ENCODE results near the gene PLOD3. TPM values are rescaled to one million over a fixed set of nuclear protein-coding genes. Genes with fewer than 3 reads are reported as not detected.
A peak's percentile ranks its signal among the peaks of the same experiment; 100 is the strongest.

PLOD3 gene
- total RNA-seq, 2 donors from 2014 or later: 53.9 to 65.5 TPM

- Histone ChIP-seq H3K9ac (ENCODE audit: extremely low read depth, low read length, poor library complexity, severe bottlenecking) (no peak overlapping the region), H3K27ac (ENCODE audit: low read depth, low read length) (no peak overlapping the region), H3K4me3 (ENCODE audit: low read length) (no peak overlapping the region), H3K4me1 (ENCODE audit: control insufficient read depth, insufficient read depth, low read length) (peaks cover 3% of the 10 kb centered on the region), H3K27me3 (ENCODE audit: control insufficient read depth, insufficient read depth, low read length, poor library complexity, severe bottlenecking) (peaks cover 91% of the 10 kb centered on the region), H3K36me3 (ENCODE audit: control insufficient read depth, insufficient read depth, low read length) (no peaks in the 10 kb centered on the region), H3K9me3 (ENCODE audit: control insufficient read depth, low read length) (no peaks in the 10 kb centered on the region)
- WGBS, 2 experiments (ENCODE audit: insufficient coverage in 1 of 2, insufficient read length in 1 of 2): 4 to 7% methylated on average over 18 to 53 of the region's 53 CpGs
- peak; percentile 61 for DNase-seq
- peaks cover 2% of the 10 kb centered on the region for H3K36me3 Mint-ChIP-seq (ENCODE audit: low read depth)
- H3K4me1 Mint-ChIP-seq: peaks cover 14% of the 10 kb centered on the region
- peak overlapping the region; percentile 26 for H3K4me3 Mint-ChIP-seq
- H3K27me3 Mint-ChIP-seq (ENCODE audit: insufficient read depth): peaks cover 100% of the 10 kb centered on the region
- H3K27ac Mint-ChIP-seq: no peak overlapping the region
- no peak for TF ChIP-seq CTCF (conservative IDR thresholded peaks at IDR 0.05)
- peaks cover 2% of the 10 kb centered on the region for H3K9me3 Mint-ChIP-seq
Measured at GRCh38 chr7:101172854-101173751, 44.3 kb downstream of the PLOD3 start.

- H3K9ac ChIP-seq (ENCODE audit: extremely low read depth, low read length, poor library complexity, severe bottlenecking): no peak overlapping the region
- Mint-ChIP-seq H3K27ac (no peak overlapping the region), H3K4me3 (peak overlapping the region; percentile 26), H3K9me3 (peaks cover 2% of the 10 kb centered on the region), H3K36me3 (ENCODE audit: low read depth) (peaks cover 2% of the 10 kb centered on the region), H3K4me1 (peaks cover 16% of the 10 kb centered on the region), H3K27me3 (ENCODE audit: insufficient read depth) (peaks cover 100% of the 10 kb centered on the region)
- no peak overlapping the region for H3K4me3 ChIP-seq (ENCODE audit: low read length)
- H3K9me3 ChIP-seq (ENCODE audit: control insufficient read depth, low read length): no peaks in the 10 kb centered on the region
- DNase-seq: peak; percentile 65
- peaks cover 91% of the 10 kb centered on the region for H3K27me3 ChIP-seq (ENCODE audit: control insufficient read depth, insufficient read depth, low read length, poor library complexity, severe bottlenecking)
- TF ChIP-seq CTCF (conservative IDR thresholded peaks at IDR 0.05): no peak
- H3K36me3 ChIP-seq (ENCODE audit: control insufficient read depth, insufficient read depth, low read length): no peaks in the 10 kb centered on the region
- 0 to 1% methylated on average over 12 to 79 of the region's 79 CpGs for WGBS, 2 experiments (ENCODE audit: insufficient coverage in 1 of 2, insufficient read length in 1 of 2)
- H3K27ac ChIP-seq (ENCODE audit: low read depth, low read length): no peak overlapping the region
- peaks cover 3% of the 10 kb centered on the region for H3K4me1 ChIP-seq (ENCODE audit: control insufficient read depth, insufficient read depth, low read length)
Measured at GRCh38 chr7:101172005-101172853, 45.2 kb downstream of the PLOD3 start.

- H3K27me3 Mint-ChIP-seq (ENCODE audit: insufficient read depth): peaks cover 100% of the 10 kb centered on the region
- DNase-seq: peak; percentile 49
- 0 to 5% methylated on average over 2 to 12 of the region's 13 CpGs for WGBS, 2 experiments (ENCODE audit: insufficient coverage in 1 of 2, insufficient read length in 1 of 2)
- no peak overlapping the region for H3K27ac Mint-ChIP-seq
- Histone ChIP-seq H3K9ac (ENCODE audit: extremely low read depth, low read length, poor library complexity, severe bottlenecking) (no peak overlapping the region), H3K27ac (ENCODE audit: low read depth, low read length) (no peak overlapping the region), H3K36me3 (ENCODE audit: control insufficient read depth, insufficient read depth, low read length) (no peaks in the 10 kb centered on the region), H3K4me1 (ENCODE audit: control insufficient read depth, insufficient read depth, low read length) (peaks cover 3% of the 10 kb centered on the region), H3K4me3 (ENCODE audit: low read length) (no peak overlapping the region), H3K9me3 (ENCODE audit: control insufficient read depth, low read length) (no peaks in the 10 kb centered on the region), H3K27me3 (ENCODE audit: control insufficient read depth, insufficient read depth, low read length, poor library complexity, severe bottlenecking) (peaks cover 98% of the 10 kb centered on the region)
- peak; percentile 21 for TF ChIP-seq CTCF (conservative IDR thresholded peaks at IDR 0.05)
- H3K9me3 Mint-ChIP-seq: peaks cover 2% of the 10 kb centered on the region
- peaks cover 17% of the 10 kb centered on the region for H3K4me1 Mint-ChIP-seq
- H3K4me3 Mint-ChIP-seq: no peak overlapping the region
- H3K36me3 Mint-ChIP-seq (ENCODE audit: low read depth): peaks cover 2% of the 10 kb centered on the region
Measured at GRCh38 chr7:101171442-101171837, 45.9 kb downstream of the PLOD3 start.
